NB4 (cell line): ENCODE results near the gene CACNA1B.

Experiments used
- CTCF ChIP-seq: IDR thresholded peaks from one replicate; pipeline ENCODE4 v1.5.1; 2012; ENCODE audit warnings: low read depth, low read length
- POLR2A ChIP-seq: IDR thresholded peaks from 2 replicates; pipeline ENCODE4 v1.6.1; 2011; ENCODE audit warnings: mild to moderate bottlenecking; ENCODE audit not compliant: insufficient read length; ENCODE audit errors: extremely low read depth

DNA sequence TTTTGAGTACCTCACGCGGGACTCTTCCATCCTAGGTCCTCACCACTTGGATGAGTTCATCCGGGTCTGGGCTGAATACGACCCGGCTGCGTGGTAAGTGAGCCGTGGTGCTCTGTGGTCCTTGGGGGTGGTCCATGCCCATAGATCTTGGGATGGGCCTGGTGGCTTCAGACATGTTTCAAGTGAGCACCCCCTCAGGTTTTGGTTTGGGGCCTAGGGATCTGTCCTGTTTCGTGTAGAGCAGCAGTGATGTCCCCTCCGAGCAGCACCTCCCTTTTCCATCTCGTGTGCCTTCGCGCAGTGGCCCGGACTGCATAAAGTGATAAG lies 218.9 kb downstream of the CACNA1B start:
- TF ChIP-seq CTCF (no peak), POLR2A (no peak)
